Measurements from ENCODE around the gene BIN2.

GRCh38 chr12:51234530-51234929 is 89.4 kb downstream of the BIN2 start:
- TF ChIP-seq CTCF (IDR thresholded peaks at IDR 0.05) (no peak), POLR2A (IDR thresholded peaks at IDR 0.05) (no peak)
